Prostate gland (tissue), 2 donors: Measurements from ENCODE around the gene FCER2. TPM values are rescaled to one million over a fixed set of nuclear protein-coding genes. Genes with fewer than 3 reads are reported as not detected.

Source experiments
- DNase-seq: peaks from one replicate; pipeline ENCODE4 v3.0.0-alpha.2; 2019; ENCODE audit warnings: low spot score
- H3K27ac ChIP-seq, 2 donors: fragments of 200-600 bp; sonication (generic); 2 replicates each; pipeline ENCODE4 v1.5.1; 2017 to 2019
- H3K27me3 ChIP-seq: fragments of 200-600 bp; sonication (generic); replicated peaks from 2 replicates; pipeline ENCODE4 v1.5.1; 2019; ENCODE audit not compliant: insufficient read depth
- H3K36me3 ChIP-seq, 2 donors: fragments of 200-600 bp; sonication (generic); 1 replicate in 1 of 2; 2 replicates in 1 of 2; pipeline versions ENCODE4 v1.5.1 to v1.8.1; 2017 to 2019
- H3K4me1 ChIP-seq: fragments of 200-600 bp; sonication (generic); replicated peaks from 2 replicates; pipeline ENCODE4 v1.5.1; 2019
- H3K4me3 ChIP-seq, 2 donors: fragments of 200-600 bp; sonication (generic); 2 replicates each; pipeline ENCODE4 v1.5.1; 2017 to 2019
- H3K9me3 ChIP-seq: fragments of 200-600 bp; sonication (generic); 2 replicates; pipeline ENCODE4 v1.5.1; 2017
- CTCF ChIP-seq, 4 experiments: fragments of 200-600 bp in 2 of 4; fragments of 450-650 bp in 2 of 4; sonication (generic) in 2 of 4; IDR thresholded peaks; 1 replicate in 3 of 4; 2 replicates in 1 of 4; pipeline ENCODE4 v1.5.1; 2016 to 2019; ENCODE audit warnings: antibody characterized with exemption in 4 of 4, mild to moderate bottlenecking in 2 of 4, moderate library complexity in 2 of 4
- POLR2A ChIP-seq: fragments of 450-650 bp; IDR thresholded peaks from one replicate; pipeline ENCODE4 v1.6.1; 2016; ENCODE audit warnings: antibody characterized with exemption, mild to moderate bottlenecking
- POLR2AphosphoS5 ChIP-seq: sonication (generic); formaldehyde crosslinking; IDR thresholded peaks from one replicate; pipeline ENCODE4 v1.6.1; 2017; ENCODE audit warnings: antibody characterized with exemption
- WGBS: methylation state at CpG from one replicate; pipeline ENCODE4 v1.1.5; 2018; 5-methylcytosine and 5-hydroxymethylcytosine counted together
- intact Hi-C: fragments of 100-400 bp; cut with DNase I; formaldehyde crosslinking; loops from one replicate; pipeline ENCODE4 v1.14.2; 2022
- total RNA-seq, 2 donors: library from RNA; depleted of rRNA; stranded (reverse); fragments of >200 nt; gene quantifications; one replicate each; pipeline ENCODE4 v1.1.0, GENCODE V29; 2016

Gene FCER2
- 1 to 10 TPM in 1 of 2 donors, not detected in 1; 1.5 TPM for total RNA-seq

- WGBS, result 66% methylated on average over 20 of the region's 20 CpGs
- no peaks in the 10 kb centered on the region for H3K4me1 ChIP-seq
- no peak within 1 kb of the TSS for H3K4me3 ChIP-seq
- DNase-seq, result no peak
- H3K27ac ChIP-seq, result no peak within 1 kb of the TSS
- intact Hi-C loops, result no loop called here
- peaks cover 14% of the 10 kb centered on the region for H3K27me3 ChIP-seq
- no peaks in the 10 kb centered on the region for H3K36me3 ChIP-seq
- no peaks in the 10 kb centered on the region for H3K9me3 ChIP-seq
- no peak for TF ChIP-seq POLR2AphosphoS5
- TF ChIP-seq POLR2A, result no peak
- no peak for TF ChIP-seq CTCF (IDR thresholded peaks at IDR 0.05)
Observed at GRCh38 chr19:7701654-7702457, at the start of gene FCER2. Gene FCER2, minus strand, starts transcription at chr19:7702131. Its CDS starts 2,371 bp downstream, at chr19:7699760.

GRCh38 chr19:7751157-7751783 is 49.3 kb upstream of the FCER2 start:
- Histone ChIP-seq H3K27ac (no peak overlapping the region), H3K4me1 (no peaks in the 10 kb centered on the region), H3K4me3 (no peak overlapping the region), H3K9me3 (no peaks in the 10 kb centered on the region), H3K36me3 (no peaks in the 10 kb centered on the region), H3K27me3 (no peaks in the 10 kb centered on the region)
- intact Hi-C loops, result no loop called here
- 74% methylated on average over 12 of the region's 12 CpGs for WGBS
- TF ChIP-seq POLR2AphosphoS5 (no peak), POLR2A (no peak), CTCF (IDR thresholded peaks at IDR 0.05) (no peak)
- no peak for DNase-seq

DNA sequence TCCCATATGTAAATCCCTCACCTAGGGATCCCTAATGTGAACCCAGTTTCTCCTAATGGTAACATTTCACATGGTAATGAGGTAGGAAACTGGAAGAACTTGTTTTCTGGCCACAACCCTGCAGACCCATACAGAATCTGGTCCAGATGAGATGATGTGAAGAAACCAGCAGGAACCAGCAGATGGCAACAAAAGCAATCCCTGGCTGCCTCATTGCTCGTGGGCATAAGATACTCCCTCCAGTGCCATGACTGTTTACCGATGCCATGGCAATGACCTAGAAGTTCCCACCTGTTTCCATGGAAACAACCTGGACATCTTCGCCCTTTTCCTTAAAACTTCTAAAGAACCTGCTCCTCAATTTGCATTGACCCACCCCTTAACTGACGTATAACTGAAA is 46.8 kb upstream of the FCER2 start:
- Histone ChIP-seq H3K36me3 (no peaks in the 10 kb centered on the region), H3K4me1 (no peaks in the 10 kb centered on the region), H3K4me3 (no peak overlapping the region), H3K9me3 (no peaks in the 10 kb centered on the region), H3K27ac (no peak overlapping the region), H3K27me3 (no peaks in the 10 kb centered on the region)
- intact Hi-C loops, result no loop called here
- TF ChIP-seq POLR2A (no peak), POLR2AphosphoS5 (no peak), CTCF (IDR thresholded peaks at IDR 0.05) (peak in 2 of 4 experiments; percentile 5 to 23)
- no peak for DNase-seq
- WGBS, result 24% methylated on average over 4 of the region's 4 CpGs

DNA sequence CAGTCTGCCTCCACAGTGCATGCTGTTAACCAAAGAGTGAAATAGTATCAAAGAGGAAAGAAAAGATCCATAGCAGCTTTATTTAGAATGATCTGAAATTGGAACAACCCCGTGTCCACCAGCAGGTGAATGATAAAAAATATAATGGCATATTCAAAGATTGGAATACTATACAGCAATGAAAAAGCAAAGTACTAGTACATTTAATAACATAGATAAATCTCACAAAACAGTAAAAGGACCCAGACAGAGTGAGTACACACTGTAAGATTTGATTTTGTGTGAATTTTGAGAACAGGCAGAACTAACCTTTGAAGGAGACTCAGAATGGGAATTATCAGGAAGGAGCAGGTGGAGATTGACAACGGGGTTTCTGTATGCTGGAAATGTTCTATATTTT is 46.2 kb upstream of the FCER2 start:
- H3K36me3 ChIP-seq, result no peaks in the 10 kb centered on the region
- H3K27me3 ChIP-seq, result no peaks in the 10 kb centered on the region
- no peak overlapping the region for H3K27ac ChIP-seq
- intact Hi-C loops, result no loop called here
- H3K4me1 ChIP-seq, result no peaks in the 10 kb centered on the region
- DNase-seq, result no peak
- 83% methylated on average over 2 of the region's 2 CpGs for WGBS
- TF ChIP-seq POLR2AphosphoS5 (no peak), POLR2A (no peak), CTCF (IDR thresholded peaks at IDR 0.05) (no peak)
- no peak overlapping the region for H3K4me3 ChIP-seq
- no peaks in the 10 kb centered on the region for H3K9me3 ChIP-seq
